Ecto neural progenitor cell (in vitro differentiated cells): ENCODE measurements around the gene FBXW7.
A peak's percentile ranks its signal among the peaks of the same experiment; 100 is the strongest.
"Not testable (repeated sequence)": the region's sequence is repeated elsewhere in the genome, so short reads cannot be mapped to it uniquely, and the experiment has no call there.

Source experiments
- DNase-seq: peaks from one replicate; pipeline ENCODE4 v3.0.0-alpha.2; 2018; ENCODE audit warnings: low spot score

FBXW7 gene

DNA sequence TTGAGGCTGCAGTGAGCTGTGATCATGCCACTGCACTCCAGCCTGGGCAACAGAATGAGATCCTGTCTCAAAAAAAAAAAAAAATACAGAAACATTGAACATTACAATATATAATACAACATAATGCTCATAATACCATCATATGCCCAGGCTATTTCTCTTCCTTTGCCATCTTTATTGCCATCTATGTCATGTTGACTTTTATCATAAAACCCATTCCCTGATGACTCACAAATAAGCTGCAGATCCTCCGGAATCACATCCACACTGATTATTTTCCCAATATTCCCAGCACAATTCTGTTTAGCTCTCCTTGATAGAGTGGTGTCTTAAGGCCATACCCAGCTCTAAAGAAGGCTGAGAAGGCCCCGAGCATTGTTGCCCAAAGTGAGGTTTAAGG is 9.2 kb upstream of the FBXW7 start:
- DNase-seq = no peak

GRCh38 chr4:152544533-152544932 is 8.6 kb upstream of the FBXW7 start:
- DNase-seq = not testable (repeated sequence)

DNA sequence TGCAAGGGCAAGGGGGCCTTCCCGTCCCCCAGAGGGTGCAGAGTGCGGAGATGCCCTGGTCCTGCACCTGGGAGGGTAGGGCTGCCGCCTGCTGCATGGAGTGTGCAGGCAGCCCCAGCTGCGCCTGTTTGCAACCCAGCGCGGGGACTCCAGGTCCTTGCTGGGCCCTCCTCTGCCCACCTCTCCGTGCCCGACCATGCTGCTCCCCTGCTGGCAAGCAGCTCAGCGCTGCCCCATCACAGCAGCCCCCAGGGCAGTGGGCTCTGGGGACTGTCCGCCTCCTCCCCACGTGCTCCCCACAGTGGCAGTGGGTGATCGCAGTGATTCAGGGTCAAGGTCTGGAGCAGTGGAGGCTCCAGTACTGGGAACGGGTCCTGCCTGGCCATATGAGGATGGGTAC is 5.0 kb upstream of the FBXW7 start:
- DNase-seq = no peak

DNA sequence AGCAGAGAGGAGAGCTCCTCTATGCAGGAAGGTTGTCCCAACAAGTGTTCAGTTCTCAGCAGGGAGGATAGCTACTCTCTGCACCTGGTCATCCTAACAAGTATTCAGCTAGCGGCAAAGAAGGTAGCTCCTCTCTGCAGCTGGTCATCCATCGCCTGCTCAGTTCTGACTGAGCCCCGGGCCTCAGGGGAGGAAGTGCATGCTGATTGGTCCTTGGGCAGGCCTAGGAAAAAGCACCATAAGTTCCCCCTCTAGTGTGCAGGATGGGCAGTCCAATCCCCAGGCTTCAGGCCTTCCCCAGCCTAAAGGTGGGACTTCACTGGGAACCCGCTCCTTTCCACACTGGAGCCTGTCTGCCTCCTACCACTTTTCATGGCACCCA is 4.4 kb upstream of the FBXW7 start:
- peak; percentile 73 for DNase-seq

DNA sequence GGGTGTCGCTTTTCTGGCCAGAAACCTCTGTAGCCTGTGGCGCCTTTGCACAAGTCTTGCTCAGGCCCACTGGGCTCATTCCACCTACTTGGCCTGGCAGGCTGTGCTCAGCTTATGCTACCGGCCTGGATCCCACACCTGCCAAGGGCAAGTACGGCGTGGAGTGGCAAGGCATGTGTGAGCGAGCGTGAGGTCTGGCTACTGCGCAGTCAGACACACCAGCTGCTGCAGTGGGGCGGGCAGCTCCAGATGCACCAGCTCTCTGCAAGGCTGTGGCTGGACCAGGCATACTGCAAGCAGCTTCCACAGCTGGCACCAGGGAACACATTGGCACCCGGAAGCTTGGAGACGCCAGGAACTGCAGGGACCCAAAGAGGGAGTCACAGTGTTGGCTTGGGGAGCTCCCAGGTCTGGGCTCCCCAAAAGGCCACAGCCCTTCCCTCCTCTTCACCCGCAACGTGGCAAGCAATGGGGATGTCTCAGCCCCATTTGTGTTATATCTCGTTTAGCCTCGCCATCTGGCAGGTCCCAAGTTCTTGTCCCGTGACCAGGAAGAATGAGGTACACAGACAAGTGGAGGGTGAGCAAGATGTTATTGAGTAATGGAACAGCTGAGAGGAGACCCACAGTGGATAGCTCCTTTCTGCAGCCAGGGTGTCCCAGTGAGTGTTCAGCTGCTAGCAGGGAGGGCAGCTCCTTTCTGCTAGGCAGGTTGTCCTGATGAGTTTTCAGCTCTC is 3.8 kb upstream of the FBXW7 start:
- DNase-seq = no peak

GRCh38 chr4:152537881-152538280 is 2.0 kb upstream of the FBXW7 start:
- DNase-seq = no peak

- no peak for DNase-seq
These were observed 772 bp upstream of the FBXW7 start for GRCh38 chr4:152536545-152537182.

- no peak for DNase-seq
These were observed 461 bp downstream of the FBXW7 start for GRCh38 chr4:152535360-152535902.

GRCh38 chr4:152534541-152535359 is 1.1 kb downstream of the FBXW7 start:
- peak; percentile 57 for DNase-seq

- DNase-seq = no peak
These were observed 4.4 kb downstream of the FBXW7 start for GRCh38 chr4:152531479-152531878.

GRCh38 chr4:152530600-152530999 is 5.3 kb downstream of the FBXW7 start:
- DNase-seq = no peak

DNA sequence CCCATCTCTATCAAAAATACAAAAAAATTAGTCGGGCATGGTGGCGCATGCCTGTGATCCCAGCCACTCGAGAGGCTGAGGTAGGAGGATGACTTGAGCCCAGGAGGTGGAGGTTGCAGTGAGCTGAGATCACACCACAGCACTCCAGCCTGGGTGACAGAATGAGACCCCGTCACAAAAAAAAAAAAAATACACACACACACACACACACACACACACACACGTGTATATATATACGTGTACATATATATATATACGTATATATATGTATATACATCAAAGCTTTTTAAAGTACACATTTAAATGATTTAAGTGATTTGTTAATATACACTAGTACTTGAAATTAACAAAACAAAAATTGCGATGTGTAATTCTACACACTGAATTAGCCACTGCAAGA is 6.0 kb downstream of the FBXW7 start:
- no peak for DNase-seq

DNA sequence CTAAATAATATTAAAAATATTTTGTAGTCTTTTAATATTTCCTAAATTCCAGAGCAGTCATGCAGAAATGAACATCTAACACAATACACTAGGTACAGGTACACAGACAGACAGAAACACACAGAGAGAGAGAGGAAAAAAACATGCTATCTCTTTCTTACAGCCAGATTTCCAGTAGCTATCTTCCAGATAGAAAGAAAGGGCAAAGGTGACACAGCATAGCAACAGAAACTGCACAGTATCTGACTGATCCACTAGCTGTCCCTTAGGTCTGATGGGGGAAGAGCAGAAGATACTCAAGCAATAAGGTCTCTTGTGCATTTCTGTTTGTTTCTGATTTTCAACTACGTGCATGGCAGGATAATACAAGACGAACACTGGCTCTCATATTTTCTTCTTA is 7.8 kb downstream of the FBXW7 start:
- no peak for DNase-seq

DNA sequence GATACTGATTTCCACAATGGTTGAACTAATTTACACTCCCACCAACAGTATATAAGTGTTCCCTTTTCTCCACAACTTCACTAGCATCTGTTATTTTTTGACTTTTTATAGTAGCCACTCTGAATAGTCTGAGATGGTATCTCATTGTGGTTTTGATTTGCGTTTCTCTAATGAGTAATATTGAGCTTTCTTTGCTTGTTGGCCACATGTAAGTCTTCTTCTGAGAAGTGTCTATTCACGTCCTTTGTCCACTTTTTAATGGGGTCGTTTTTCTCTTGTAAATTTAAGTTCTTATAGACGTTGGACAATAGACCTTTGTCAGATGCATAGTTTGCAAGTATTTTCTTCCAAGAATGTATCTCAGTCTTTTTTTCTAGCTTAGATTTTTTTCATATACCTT is 10.0 kb downstream of the FBXW7 start:
- no peak for DNase-seq

GRCh38 chr4:152524427-152524826 is 11.5 kb downstream of the FBXW7 start:
- DNase-seq = no peak

- DNase-seq = no peak
These were observed 12.2 kb downstream of the FBXW7 start for GRCh38 chr4:152523731-152524130.

DNA sequence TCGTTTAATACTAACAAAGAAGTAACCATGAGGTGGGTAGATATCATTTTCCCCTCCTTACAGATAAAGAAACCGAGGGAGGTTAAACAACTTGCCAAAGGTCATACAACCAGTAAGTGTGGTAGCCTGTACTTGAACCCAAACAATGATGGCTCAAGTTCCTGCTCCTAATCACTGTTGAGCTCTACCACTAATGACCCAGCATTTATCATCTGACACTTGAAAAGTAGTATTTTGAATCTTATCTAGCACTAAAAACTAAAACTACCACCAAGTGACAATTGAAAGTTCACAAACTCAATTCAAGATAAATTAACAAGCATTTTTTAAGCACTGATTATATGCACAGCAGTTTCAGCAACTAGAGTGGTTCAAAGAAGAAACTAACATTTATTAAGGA is 13.1 kb downstream of the FBXW7 start:
- DNase-seq = no peak

GRCh38 chr4:152522245-152522644 is 13.6 kb downstream of the FBXW7 start:
- no peak for DNase-seq

- no peak for DNase-seq
These were observed 19.7 kb downstream of the FBXW7 start for GRCh38 chr4:152516156-152516555.

DNA sequence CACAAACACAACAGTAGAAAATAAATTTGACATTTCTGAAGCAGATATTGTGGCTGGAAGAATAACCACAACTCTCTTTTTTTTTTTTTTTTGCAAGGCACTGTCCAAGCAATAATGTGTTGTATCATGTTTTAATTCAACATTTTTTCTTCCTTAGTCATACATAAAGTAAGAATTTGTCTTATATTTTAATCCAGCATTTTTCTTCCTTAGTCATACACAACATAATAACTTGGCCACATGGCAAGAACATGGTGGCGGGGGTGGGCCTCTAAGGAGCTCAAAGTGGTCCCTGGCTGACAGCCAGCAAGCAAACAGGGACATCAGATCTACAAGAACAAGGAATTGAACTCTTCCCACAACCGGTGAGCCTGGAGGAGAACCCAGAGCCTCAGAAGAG is 20.2 kb downstream of the FBXW7 start:
- no peak for DNase-seq

DNA sequence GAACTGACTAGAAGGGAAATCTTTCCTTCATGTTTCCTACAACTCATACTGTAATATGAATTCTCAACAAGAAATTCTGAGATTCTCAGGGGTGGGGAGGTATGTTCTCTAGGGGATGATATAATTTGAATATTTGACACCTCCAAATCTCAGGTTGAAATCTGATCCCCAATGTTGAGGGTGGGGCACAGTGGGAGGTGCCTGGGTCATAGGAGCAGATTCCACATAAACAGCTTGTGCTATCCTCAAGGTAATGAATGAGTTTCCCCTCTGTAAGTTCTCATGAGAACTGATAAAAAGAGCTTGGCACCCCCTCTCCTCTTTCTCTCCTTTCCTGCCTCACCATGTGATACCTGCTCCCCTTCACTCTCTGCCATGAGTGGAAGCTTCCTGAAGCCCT is 21.5 kb downstream of the FBXW7 start:
- no peak for DNase-seq

- DNase-seq = no peak
These were observed 22.8 kb downstream of the FBXW7 start for GRCh38 chr4:152513078-152513477.

- DNase-seq = no peak
These were observed 23.4 kb downstream of the FBXW7 start for GRCh38 chr4:152512483-152512882.
